Measurements from ENCODE around the gene LPP. TPM values are rescaled to one million over a fixed set of nuclear protein-coding genes. Genes with fewer than 3 reads are reported as not detected.

Gene LPP
- total and polyA plus RNA-seq, 10 of the 15 experiments (the other 5 are each of a cell fraction or from before 2014, with no cell fraction given) = under 0.01 to 0.62 (median 0.03) TPM

- intact Hi-C loops (cut with micrococcal nuclease; ENCODE audit: unreplicated experiment) (no loop called here), in situ Hi-C loops (cut with MboI) (no loop called here)
- no peaks in the 10 kb centered on the region for H3K9me3 ChIP-seq (replicated peaks; ENCODE audit: control insufficient read depth, insufficient read depth, low read length)
- no peak for ATAC-seq
- no peak overlapping the region for H2AFZ ChIP-seq (ENCODE audit: control insufficient read depth, low read depth, low read length)
- ChIA-PET CTCF (no interaction called here), POLR2A (interaction anchor here (0.6 kb wide), 1 partner anchor 935 kb away, joined by 3 read pairs; no protein-coding TSS in a partner anchor), SMC1A (ENCODE audit: uncharacterized antibody, unreplicated experiment) (interaction anchor here (1.0 kb wide), 1 partner anchor 534 kb away, joined by 5 read pairs; no protein-coding TSS in a partner anchor), RAD21 (ENCODE audit: unreplicated experiment) (no interaction called here)
- no peak overlapping the region for H3K27ac ChIP-seq (ENCODE audit: control insufficient read depth, insufficient read depth)
- H3K4me2 ChIP-seq (ENCODE audit: control insufficient read depth, insufficient read depth) = no peak overlapping the region
- no peaks in the 10 kb centered on the region for H3K79me2 ChIP-seq (ENCODE audit: control insufficient read depth, insufficient read depth, low read length)
- WGBS (ENCODE audit: insufficient coverage, insufficient replicate concordance, low lambda C conversion rate, missing lambda C conversion rate) = 32% methylated on average over 3 of the region's 3 CpGs
- H3K36me3 ChIP-seq (ENCODE audit: control insufficient read depth in 2 of 2, insufficient read depth in 2 of 2, low read length in 1 of 2) = no peaks in the 10 kb centered on the region
- no peaks in the 10 kb centered on the region for H4K20me1 ChIP-seq (ENCODE audit: control insufficient read depth, insufficient read depth)
- BruUV-seq (replicated peaks) = no TSS peak
- no peak for DNase-seq (ENCODE audit: low read depth, low spot score)
- no peaks in the 10 kb centered on the region for H3K27me3 ChIP-seq (replicated peaks in 1 of 2; ENCODE audit: control insufficient read depth in 2 of 2, insufficient read depth in 2 of 2, low read length in 1 of 2)
- TF ChIP-seq KAT2A (conservative IDR thresholded peaks at IDR 0.05; ENCODE audit: control insufficient read depth, low read depth, low read length) = no peak
- no peak for TF ChIP-seq TAF1 (IDR thresholded peaks at IDR 0.05; ENCODE audit: borderline replicate concordance, low read depth, low read length)
- TF ChIP-seq CEBPB (IDR thresholded peaks at IDR 0.05; ENCODE audit: borderline replicate concordance in 1 of 2, low read depth in 2 of 2, low read length in 2 of 2) = no peak
- no peak for TF ChIP-seq ZNF622 (IDR thresholded peaks at IDR 0.05)
- no peak for TF ChIP-seq ZNF592 (IDR thresholded peaks at IDR 0.05)
- no peak for TF ChIP-seq EGR1 (IDR thresholded peaks at IDR 0.05; ENCODE audit: borderline replicate concordance in 1 of 2, low read depth in 2 of 2, low read length in 2 of 2)
- TF ChIP-seq ESRRA (IDR thresholded peaks at IDR 0.05; ENCODE audit: low read length) = no peak
- TF ChIP-seq RAD51 (IDR thresholded peaks at IDR 0.05) = no peak
- no peak for TF ChIP-seq ZNF687 (IDR thresholded peaks at IDR 0.05)
- TF ChIP-seq YY1 (IDR thresholded peaks at IDR 0.05; ENCODE audit: low read depth, low read length) = no peak
- no peaks in the 10 kb centered on the region for H3K4me1 ChIP-seq (ENCODE audit: control insufficient read depth, insufficient read depth, low read length)
- no peak overlapping the region for H3K4me3 ChIP-seq
- FAIRE-seq = no peak
- H3K9ac ChIP-seq (ENCODE audit: control insufficient read depth, insufficient read depth, low read length) = no peak overlapping the region
Observed at GRCh38 chr3:188643736-188644135, 489.8 kb downstream of the LPP start.

Measured in GM12878 (cell line).